Suprapubic skin (tissue), 4 donors: ENCODE measurements around the gene MARCKS. TPM values are rescaled to one million over a fixed set of nuclear protein-coding genes. Genes with fewer than 3 reads are reported as not detected.

Experiments
- DNase-seq, 2 donors: peaks; one replicate each; pipeline ENCODE4 v3.0.0-alpha.2; 2019; ENCODE audit warnings: low spot score in 2 of 2
- H3K27ac ChIP-seq: fragments of 200-600 bp; sonication (generic); one replicate; pipeline ENCODE4 v1.5.1; 2019
- H3K27me3 ChIP-seq: fragments of 200-600 bp; sonication (generic); one replicate; pipeline ENCODE4 v1.5.1; 2019
- H3K36me3 ChIP-seq: fragments of 200-600 bp; sonication (generic); one replicate; pipeline ENCODE4 v1.5.1; 2019
- H3K4me1 ChIP-seq: fragments of 200-600 bp; sonication (generic); one replicate; pipeline ENCODE4 v1.5.1; 2019
- H3K4me3 ChIP-seq: fragments of 200-600 bp; sonication (generic); one replicate; pipeline ENCODE4 v1.5.1; 2019; ENCODE audit warnings: mild to moderate bottlenecking
- H3K9me3 ChIP-seq: fragments of 200-600 bp; sonication (generic); one replicate; pipeline ENCODE4 v1.5.1; 2019
- CTCF ChIP-seq, 2 donors: fragments of 200-600 bp in 1 of 2; fragments of 450-650 bp in 1 of 2; sonication (generic) in 1 of 2; IDR thresholded peaks; one replicate each; pipeline ENCODE4 v1.5.1; 2016 to 2019; ENCODE audit warnings: antibody characterized with exemption in 2 of 2, mild to moderate bottlenecking in 1 of 2, moderate library complexity in 1 of 2
- EP300 ChIP-seq: sonication (generic); formaldehyde crosslinking; IDR thresholded peaks from one replicate; pipeline ENCODE4 v1.6.1; 2017; ENCODE audit warnings: antibody characterized with exemption
- POLR2A ChIP-seq, 2 donors: fragments of 450-650 bp; IDR thresholded peaks; one replicate each; pipeline ENCODE4 v1.6.1; 2017; ENCODE audit warnings: antibody characterized with exemption in 2 of 2, mild to moderate bottlenecking in 2 of 2, moderate library complexity in 2 of 2
- POLR2AphosphoS5 ChIP-seq, 3 donors: sonication (generic); formaldehyde crosslinking; IDR thresholded peaks; one replicate each; pipeline ENCODE4 v1.6.1; 2017; ENCODE audit warnings: antibody characterized with exemption in 3 of 3
- WGBS: methylation state at CpG from one replicate; pipeline ENCODE4 v1.1.5; 2018; 5-methylcytosine and 5-hydroxymethylcytosine counted together
- total RNA-seq, 4 donors: library from RNA; depleted of rRNA; stranded (reverse); fragments of >200 nt; gene quantifications; one replicate each; pipeline ENCODE4 v1.1.0, GENCODE V29; 2016

MARCKS gene
- total RNA-seq, 4 donors from 2014 or later: 49.3 to 57.1 (median 54.6) TPM

DNA sequence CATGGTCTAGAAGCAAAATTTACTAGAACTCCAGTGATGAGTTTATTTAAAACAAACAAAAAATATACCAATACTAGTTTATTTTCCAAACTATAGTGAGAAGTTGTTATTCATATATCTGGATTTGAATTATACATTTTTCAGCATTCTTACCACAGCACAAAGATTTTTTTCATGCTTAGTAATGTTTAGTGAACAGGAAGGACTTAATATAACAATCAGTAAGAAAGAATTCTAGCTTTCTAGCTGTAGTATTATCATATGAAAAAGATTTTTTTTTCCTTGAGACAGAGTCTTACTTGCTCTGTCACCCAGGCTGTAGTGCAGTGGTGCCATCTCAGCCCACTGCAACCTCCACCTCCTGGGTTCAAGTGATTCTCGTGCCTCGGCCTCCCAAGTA lies 13.8 kb downstream of the MARCKS start:
- no peaks in the 10 kb centered on the region for H3K36me3 ChIP-seq
- no peaks in the 10 kb centered on the region for H3K27me3 ChIP-seq
- no peak for DNase-seq
- H3K9me3 ChIP-seq: no peaks in the 10 kb centered on the region
- no peak overlapping the region for H3K4me3 ChIP-seq
- no peak for TF ChIP-seq EP300
- TF ChIP-seq CTCF (IDR thresholded peaks at IDR 0.05): no peak
- TF ChIP-seq POLR2AphosphoS5 (IDR thresholded peaks at IDR 0.05): no peak
- TF ChIP-seq POLR2A (IDR thresholded peaks at IDR 0.05): no peak
- no peaks in the 10 kb centered on the region for H3K4me1 ChIP-seq
- no peak overlapping the region for H3K27ac ChIP-seq
- 89% methylated on average over 2 of the region's 2 CpGs for WGBS

DNA sequence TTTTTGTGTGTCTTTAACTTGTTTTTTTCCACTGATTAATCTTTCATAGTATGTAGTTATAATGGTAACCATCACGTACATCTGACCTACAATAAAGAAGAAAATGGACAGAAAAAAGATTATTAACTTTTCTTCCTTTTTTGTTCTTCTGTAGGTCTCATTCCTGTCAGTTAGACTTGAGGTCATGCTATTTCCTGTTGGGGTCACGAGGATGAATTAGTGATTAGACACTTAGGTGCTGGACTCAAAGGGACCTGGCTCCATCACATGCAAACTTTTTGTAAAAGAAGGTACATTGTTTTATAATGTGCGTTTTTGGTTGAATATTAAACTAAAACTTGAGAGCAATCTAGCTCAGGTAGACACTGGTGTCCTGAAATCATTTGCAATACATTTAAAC lies 14.8 kb downstream of the MARCKS start:
- WGBS: 83% methylated on average over 3 of the region's 3 CpGs
- Histone ChIP-seq H3K27me3 (no peaks in the 10 kb centered on the region), H3K4me3 (no peak overlapping the region), H3K4me1 (no peaks in the 10 kb centered on the region), H3K9me3 (no peaks in the 10 kb centered on the region), H3K27ac (no peak overlapping the region), H3K36me3 (no peaks in the 10 kb centered on the region)
- no peak for TF ChIP-seq EP300
- TF ChIP-seq POLR2AphosphoS5 (IDR thresholded peaks at IDR 0.05): no peak
- no peak for TF ChIP-seq CTCF (IDR thresholded peaks at IDR 0.05)
- no peak for DNase-seq

DNA sequence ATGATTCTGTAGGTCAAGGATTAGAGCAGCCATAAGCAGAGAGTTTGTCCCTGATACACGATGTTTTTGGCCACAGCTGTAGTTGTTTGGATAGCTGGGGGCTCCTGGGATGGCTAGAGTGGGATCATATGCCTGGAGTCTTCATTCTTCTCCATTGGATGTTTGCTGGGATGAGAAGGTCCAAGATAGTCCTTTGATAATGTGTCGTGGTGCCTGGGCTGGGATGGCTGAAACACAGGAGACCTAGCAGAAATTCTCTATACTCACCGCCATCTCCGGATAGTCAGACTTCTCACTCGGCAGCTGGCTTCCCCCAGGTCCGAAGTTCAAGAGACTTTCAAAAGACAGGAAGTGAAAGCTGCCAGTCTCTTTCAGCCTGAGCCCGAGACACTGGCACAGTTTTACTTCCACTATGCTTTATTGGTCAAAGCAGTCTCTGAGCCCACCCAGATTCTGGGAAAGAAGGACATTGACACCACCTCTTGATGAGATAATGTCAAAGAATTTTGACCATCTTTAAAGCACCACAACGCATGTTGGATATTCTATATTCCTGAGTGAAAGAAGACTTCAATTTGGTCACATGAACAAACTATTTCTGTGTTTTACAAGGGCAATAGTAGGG lies 16.0 kb downstream of the MARCKS start:
- Histone ChIP-seq H3K36me3 (no peaks in the 10 kb centered on the region), H3K27me3 (no peaks in the 10 kb centered on the region), H3K4me3 (peak overlapping the region; percentile 24), H3K9me3 (no peaks in the 10 kb centered on the region), H3K4me1 (no peaks in the 10 kb centered on the region), H3K27ac (no peak overlapping the region)
- TF ChIP-seq EP300 (no peak), CTCF (IDR thresholded peaks at IDR 0.05) (no peak), POLR2AphosphoS5 (IDR thresholded peaks at IDR 0.05) (no peak), POLR2A (IDR thresholded peaks at IDR 0.05) (no peak)
- WGBS: 69% methylated on average over 8 of the region's 8 CpGs
- DNase-seq: no peak

DNA sequence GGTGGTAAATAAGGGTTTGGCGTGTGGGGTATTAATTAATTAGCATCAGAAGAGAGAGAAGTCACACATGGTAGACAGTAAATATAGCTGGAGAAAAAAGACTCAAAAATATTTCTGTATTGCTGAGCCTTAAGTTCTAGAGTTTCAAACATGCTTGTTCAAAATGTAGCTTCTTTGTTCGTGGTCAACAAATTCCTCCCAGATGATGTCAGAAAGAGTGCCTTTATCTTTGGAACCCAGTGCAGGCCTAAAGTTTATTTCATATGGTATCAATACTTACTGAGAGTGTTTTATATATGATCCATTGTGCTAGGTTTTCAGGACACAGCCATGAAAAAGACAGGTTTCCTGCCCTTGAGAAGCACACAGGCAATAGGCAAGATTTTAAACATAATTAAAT lies 18.3 kb downstream of the MARCKS start:
- Histone ChIP-seq H3K9me3 (no peaks in the 10 kb centered on the region), H3K4me1 (peaks cover 5% of the 10 kb centered on the region), H3K27ac (no peak overlapping the region), H3K27me3 (no peaks in the 10 kb centered on the region), H3K36me3 (no peaks in the 10 kb centered on the region), H3K4me3 (no peak overlapping the region)
- no peak for TF ChIP-seq POLR2A (IDR thresholded peaks at IDR 0.05)
- no peak for TF ChIP-seq EP300
- no peak for TF ChIP-seq POLR2AphosphoS5 (IDR thresholded peaks at IDR 0.05)
- TF ChIP-seq CTCF (IDR thresholded peaks at IDR 0.05): no peak
- 64% methylated on average over 2 of the region's 2 CpGs for WGBS
- DNase-seq: no peak

DNA sequence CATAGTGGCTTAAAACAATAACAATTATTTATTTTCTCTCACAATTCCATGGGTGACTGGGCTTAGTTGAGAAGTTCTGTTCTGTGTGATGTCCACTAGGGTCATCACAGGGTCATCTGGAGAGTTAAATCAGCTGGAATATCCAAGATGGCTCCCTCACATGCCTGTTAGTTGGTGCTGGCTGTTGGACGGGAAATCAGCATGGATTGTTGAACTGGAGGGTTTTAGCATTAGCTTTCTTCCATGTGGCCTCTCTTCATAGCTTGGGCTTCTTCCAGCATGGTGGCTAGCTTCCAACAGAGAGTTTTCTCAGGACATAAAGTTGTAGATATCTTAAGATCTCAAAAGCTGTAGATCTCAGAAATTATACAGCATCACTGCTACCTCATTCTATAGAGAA lies 19.6 kb downstream of the MARCKS start:
- peaks cover 5% of the 10 kb centered on the region for H3K4me1 ChIP-seq
- H3K36me3 ChIP-seq: no peaks in the 10 kb centered on the region
- no peak overlapping the region for H3K27ac ChIP-seq
- no peak overlapping the region for H3K4me3 ChIP-seq
- H3K27me3 ChIP-seq: no peaks in the 10 kb centered on the region
- TF ChIP-seq EP300: no peak
- no peak for TF ChIP-seq CTCF (IDR thresholded peaks at IDR 0.05)
- no peak for TF ChIP-seq POLR2AphosphoS5 (IDR thresholded peaks at IDR 0.05)
- TF ChIP-seq POLR2A (IDR thresholded peaks at IDR 0.05): no peak
- DNase-seq: no peak
- H3K9me3 ChIP-seq: no peaks in the 10 kb centered on the region
- WGBS: 64% methylated on average over 1 of the region's 1 CpG
